ENCODE data around the gene STYXL2.

- no peak for TF ChIP-seq CTCF (optimal IDR thresholded peaks at IDR 0.05 in 1 of 3, IDR thresholded peaks at IDR 0.05 in 1 of 3, conservative IDR thresholded peaks at IDR 0.05 in 1 of 3; ENCODE audit: extremely low read depth in 1 of 3, insufficient read depth in 2 of 3, low read length in 3 of 3)
- no peak for TF ChIP-seq EZH2 (IDR thresholded peaks at IDR 0.05; ENCODE audit: low read length)
Observed at GRCh38 chr1:167076136-167076710, 17.7 kb upstream of the STYXL2 start.

Data from keratinocyte (primary cell).